Neutrophil (primary cell): ENCODE measurements around the gene WDR37.

ENCODE experiments used
- H3K27ac ChIP-seq: fragments of 200-600 bp; sonication (generic); 2 replicates; pipeline ENCODE4 v1.5.1; 2016; ENCODE audit warnings: mild to moderate bottlenecking, moderate library complexity
- H3K27me3 ChIP-seq: fragments of 200-600 bp; sonication (generic); 2 replicates; pipeline ENCODE4 v1.6.0; 2016; ENCODE audit warnings: mild to moderate bottlenecking
- H3K36me3 ChIP-seq: fragments of 200-600 bp; sonication (generic); 2 replicates; pipeline ENCODE4 v1.5.1; 2017
- H3K4me1 ChIP-seq, 2 experiments: fragments of 200-600 bp in 1 of 2; sonication (generic) in 1 of 2; 1 replicate in 1 of 2; 2 replicates in 1 of 2; pipeline versions ENCODE4 v1.5.1 to v1.6.1; 2013 to 2016; ENCODE audit warnings: low read depth in 1 of 2, low read length in 1 of 2, mild to moderate bottlenecking in 1 of 2, moderate library complexity in 1 of 2; ENCODE audit not compliant: control insufficient read depth in 1 of 2, insufficient read depth in 1 of 2
- H3K4me3 ChIP-seq, 2 experiments: fragments of 200-600 bp in 1 of 2; sonication (generic) in 1 of 2; 1 replicate in 1 of 2; 2 replicates in 1 of 2; pipeline ENCODE4 v1.5.1; 2013 to 2016; ENCODE audit warnings: low read depth in 1 of 2, low read length in 1 of 2, mild to moderate bottlenecking in 1 of 2, moderate library complexity in 1 of 2
- H3K9me3 ChIP-seq: fragments of 200-600 bp; sonication (generic); 2 replicates; pipeline ENCODE4 v1.5.1; 2016
- CTCF ChIP-seq: fragments of 200-600 bp; sonication (generic); IDR thresholded peaks from 2 replicates; pipeline ENCODE4 v1.5.1; 2016; ENCODE audit warnings: antibody characterized with exemption

Gene WDR37

GRCh38 chr10:1172256-1172984 is 116.2 kb downstream of the WDR37 start:
- Histone ChIP-seq H3K36me3 (no peaks in the 10 kb centered on the region), H3K4me3 (no peak overlapping the region), H3K27ac (no peak overlapping the region), H3K4me1 (no peaks in the 10 kb centered on the region), H3K9me3 (no peaks in the 10 kb centered on the region), H3K27me3 (no peaks in the 10 kb centered on the region)
- TF ChIP-seq CTCF, result no peak

GRCh38 chr10:1173091-1173490 is 116.9 kb downstream of the WDR37 start:
- Histone ChIP-seq H3K4me3 (no peak overlapping the region), H3K27me3 (no peaks in the 10 kb centered on the region), H3K27ac (no peak overlapping the region), H3K4me1 (no peaks in the 10 kb centered on the region), H3K9me3 (no peaks in the 10 kb centered on the region), H3K36me3 (no peaks in the 10 kb centered on the region)
- no peak for TF ChIP-seq CTCF

GRCh38 chr10:1174022-1174421 is 117.8 kb downstream of the WDR37 start:
- Histone ChIP-seq H3K36me3 (no peaks in the 10 kb centered on the region), H3K4me1 (no peaks in the 10 kb centered on the region), H3K27me3 (no peaks in the 10 kb centered on the region), H3K27ac (no peak overlapping the region), H3K9me3 (no peaks in the 10 kb centered on the region), H3K4me3 (no peak overlapping the region)
- no peak for TF ChIP-seq CTCF

GRCh38 chr10:1175956-1176565 is 119.9 kb downstream of the WDR37 start:
- no peak overlapping the region for H3K27ac ChIP-seq
- H3K4me3 ChIP-seq, result no peak overlapping the region
- no peaks in the 10 kb centered on the region for H3K9me3 ChIP-seq
- H3K4me1 ChIP-seq, result no peaks in the 10 kb centered on the region
- no peak for TF ChIP-seq CTCF
- no peaks in the 10 kb centered on the region for H3K36me3 ChIP-seq
- peaks cover 5% of the 10 kb centered on the region for H3K27me3 ChIP-seq

- H3K9me3 ChIP-seq, result no peaks in the 10 kb centered on the region
- no peak overlapping the region for H3K4me3 ChIP-seq
- no peaks in the 10 kb centered on the region for H3K4me1 ChIP-seq
- H3K27me3 ChIP-seq, result peaks cover 5% of the 10 kb centered on the region
- no peak overlapping the region for H3K27ac ChIP-seq
- no peaks in the 10 kb centered on the region for H3K36me3 ChIP-seq
- no peak for TF ChIP-seq CTCF
Observed at GRCh38 chr10:1177936-1178335, 121.8 kb downstream of the WDR37 start.
